GM23338 (cell line): Measurements from ENCODE around the gene HAGH. TPM values are rescaled to one million over a fixed set of nuclear protein-coding genes. Genes with fewer than 3 reads are reported as not detected.

Source experiments
- ATAC-seq: fragments of 200-7000 bp; cut with Tn5 transposase; 3 replicates; pipeline ENCODE4 v1.9.1; 2020
- DNase-seq: peaks from one replicate; pipeline ENCODE4 v3.0.0-alpha.2; 2015; ENCODE audit warnings: low spot score
- H2AFZ ChIP-seq: fragments of 200-600 bp; sonication (generic); 2 replicates; pipeline ENCODE4 v1.8.0; 2016; ENCODE audit warnings: antibody characterized with exemption, mild to moderate bottlenecking, moderate library complexity
- H3F3A ChIP-seq: fragments of 200-600 bp; sonication (generic); replicated peaks from 2 replicates; pipeline ENCODE4 v1.8.0; 2017; ENCODE audit warnings: antibody characterized with exemption, mixed run types, low read depth
- H3K27ac ChIP-seq: fragments of 200-600 bp; sonication (generic); 2 replicates; pipeline ENCODE4 v1.6.1; 2016; ENCODE audit warnings: low read depth
- H3K27me3 ChIP-seq: fragments of 200-600 bp; sonication (generic); 2 replicates; pipeline ENCODE4 v1.8.0; 2016; ENCODE audit warnings: mild to moderate bottlenecking, mixed run types, moderate library complexity; ENCODE audit not compliant: insufficient read depth
- H3K36me3 ChIP-seq: fragments of 200-600 bp; sonication (generic); 2 replicates; pipeline ENCODE4 v1.8.0; 2016; ENCODE audit warnings: mild to moderate bottlenecking; ENCODE audit not compliant: insufficient read depth
- H3K4me1 ChIP-seq: fragments of 200-600 bp; sonication (generic); 2 replicates; pipeline ENCODE4 v1.8.0; 2016; ENCODE audit warnings: mild to moderate bottlenecking, moderate library complexity; ENCODE audit not compliant: insufficient read depth
- H3K4me2 ChIP-seq: fragments of 200-600 bp; sonication (generic); 2 replicates; pipeline ENCODE4 v1.7.1; 2017; ENCODE audit warnings: mixed run types
- H3K4me3 ChIP-seq: fragments of 200-600 bp; sonication (generic); 2 replicates; pipeline ENCODE4 v1.6.1; 2016; ENCODE audit warnings: mixed run types
- H3K79me2 ChIP-seq: fragments of 200-600 bp; sonication (generic); replicated peaks from 2 replicates; pipeline ENCODE4 v1.8.0; 2017; ENCODE audit warnings: mild to moderate bottlenecking; ENCODE audit not compliant: insufficient read depth
- H3K9me2 ChIP-seq: fragments of 200-600 bp; sonication (generic); 2 replicates; pipeline ENCODE4 v1.8.0; 2017; ENCODE audit not compliant: insufficient read depth
- H4K20me1 ChIP-seq: fragments of 200-600 bp; sonication (generic); replicated peaks from 2 replicates; pipeline ENCODE4 v1.8.0; 2017; ENCODE audit warnings: mild to moderate bottlenecking; ENCODE audit not compliant: insufficient read depth
- H3K27ac Mint-ChIP-seq: 2 replicates; pipeline ENCODE4 v1.8.0; 2020; ENCODE audit warnings: inconsistent platforms, mild to moderate bottlenecking, moderate library complexity, mixed read lengths
- H3K27me3 Mint-ChIP-seq: 3 replicates; pipeline ENCODE4 v1.8.0; 2022; ENCODE audit warnings: low read depth, mild to moderate bottlenecking, moderate library complexity, mixed read lengths, inconsistent platforms; ENCODE audit not compliant: insufficient read depth, poor library complexity
- H3K36me3 Mint-ChIP-seq: 3 replicates; pipeline ENCODE4 v1.8.0; 2021; ENCODE audit warnings: low read depth, mild to moderate bottlenecking, inconsistent platforms, moderate library complexity, mixed read lengths
- H3K4me1 Mint-ChIP-seq: 3 replicates; pipeline ENCODE4 v1.8.0; 2020; ENCODE audit warnings: mild to moderate bottlenecking, inconsistent platforms, mixed read lengths
- H3K4me3 Mint-ChIP-seq: 3 replicates; pipeline ENCODE4 v1.8.0; 2021; ENCODE audit warnings: moderate library complexity, mild to moderate bottlenecking, inconsistent platforms, mixed read lengths
- H3K9me3 Mint-ChIP-seq: 3 replicates; pipeline ENCODE4 v1.8.0; 2020; ENCODE audit warnings: moderate library complexity, mild to moderate bottlenecking, inconsistent platforms, mixed read lengths
- CREB1 ChIP-seq: fragments of 250-450 bp; sonication (Bioruptor Pico); IDR thresholded peaks from 2 replicates; pipeline ENCODE4 v1.5.0; 2020; ENCODE audit warnings: low read depth, mild to moderate bottlenecking, moderate library complexity
- CTCF ChIP-seq, 2 experiments: fragments of 200-600 bp in 1 of 2; sonication (generic) in 1 of 2; conservative IDR thresholded peaks; 2 replicates each; pipeline versions ENCODE4 v1.5.1 to v1.6.1; 2016 to 2017; ENCODE audit warnings: antibody characterized with exemption in 2 of 2, low read depth in 2 of 2, mild to moderate bottlenecking in 2 of 2, moderate library complexity in 1 of 2
- ETS1 ChIP-seq: IDR thresholded peaks from 2 replicates; pipeline ENCODE4 v1.6.1; 2016; ENCODE audit warnings: antibody characterized with exemption
- EZH2 ChIP-seq: fragments of 200-600 bp; sonication (generic); IDR thresholded peaks from one replicate; pipeline ENCODE4 v1.8.0; 2017; ENCODE audit warnings: antibody characterized with exemption, mild to moderate bottlenecking, low read depth; ENCODE audit not compliant: unreplicated experiment
- EZH2phosphoT487 ChIP-seq: fragments of 200-600 bp; sonication (generic); IDR thresholded peaks from one replicate; pipeline ENCODE4 v1.8.1; 2018; ENCODE audit warnings: antibody characterized with exemption; ENCODE audit not compliant: unreplicated experiment
- POLR2AphosphoS5 ChIP-seq: IDR thresholded peaks from 2 replicates; pipeline ENCODE4 v1.6.1; 2016; ENCODE audit warnings: antibody characterized with exemption, low read depth
- STAT1 ChIP-seq: IDR thresholded peaks from one replicate; pipeline ENCODE4 v1.6.1; 2016; ENCODE audit warnings: antibody characterized with exemption; ENCODE audit not compliant: unreplicated experiment
- ZNF114 ChIP-seq: fragments of 250-450 bp; sonication (Bioruptor Pico); IDR thresholded peaks from 2 replicates; pipeline ENCODE4 v1.5.0; 2020; ENCODE audit warnings: mild to moderate bottlenecking, moderate library complexity
- ZNF331 ChIP-seq: fragments of 250-450 bp; sonication (Bioruptor Pico); IDR thresholded peaks from 2 replicates; pipeline ENCODE4 v1.5.0; 2020; ENCODE audit warnings: low read depth, mild to moderate bottlenecking, moderate library complexity
- ZNF462 ChIP-seq: fragments of 250-450 bp; sonication (Bioruptor Pico); IDR thresholded peaks from 2 replicates; pipeline ENCODE4 v1.5.0; 2020; ENCODE audit warnings: mild to moderate bottlenecking, moderate library complexity
- polyA plus RNA-seq: library from polyadenylated mRNA; unstranded; fragments of >200 nt; fragmentation: Nextera tagmentation; extraction: Ambion mirVana; gene quantifications from 2 replicates; pipeline ENCODE4 v1.2.1, GENCODE V29; 2016
- total RNA-seq: library from RNA; depleted of rRNA; stranded (reverse); fragments of >200 nt; shearing (Covaris generic); gene quantifications from 2 replicates; pipeline ENCODE4 v1.2.3, GENCODE V29; 2014

HAGH gene
- total and polyA plus RNA-seq, 2 experiments from 2014 or later, result 24.7 to 28.9 TPM

- TF ChIP-seq CTCF (conservative IDR thresholded peaks at IDR 0.05; ENCODE audit: low read depth in 2 of 2), result no peak
- no peak for TF ChIP-seq CREB1 (CRISPR knock-in tag)
- no peak for TF ChIP-seq EZH2phosphoT487
Observed at GRCh38 chr16:1762879-1763520, 63.6 kb downstream of the HAGH start (continued).

- TF ChIP-seq ZNF331 (CRISPR knock-in tag) (no peak), STAT1 (no peak), ETS1 (no peak), EZH2phosphoT487 (no peak), CTCF (conservative IDR thresholded peaks at IDR 0.05; ENCODE audit: low read depth in 2 of 2) (no peak), EZH2 (no peak), ZNF462 (no peak), ZNF114 (CRISPR knock-in tag) (no peak), POLR2AphosphoS5 (no peak)
- Histone ChIP-seq H3K79me2 (no peaks in the 10 kb centered on the region), H3K27me3 (no peaks in the 10 kb centered on the region), H3K9me2 (no peaks in the 10 kb centered on the region), H2AFZ (no peak overlapping the region), H3K4me1 (no peaks in the 10 kb centered on the region; the same call in 1 of the 2 replicates), H3K4me3 (no peak overlapping the region), H3K36me3 (no peaks in the 10 kb centered on the region), H4K20me1 (no peaks in the 10 kb centered on the region), H3K4me2 (no peak overlapping the region), H3F3A (0 out of 2 replicates have a peak, but pooled peaks cover 3% of the 10 kb centered on the region), H3K27ac (no peak overlapping the region)
- ATAC-seq, result no peak
- Mint-ChIP-seq H3K9me3 (no peaks in the 10 kb centered on the region; the same call in 2 of the 3 replicates), H3K36me3 (peaks cover 12% of the 10 kb centered on the region), H3K27ac (no peak overlapping the region), H3K27me3 (peaks cover 11% of the 10 kb centered on the region), H3K4me3 (no peak overlapping the region), H3K4me1 (no peaks in the 10 kb centered on the region)
- DNase-seq, result no peak
Observed at GRCh38 chr16:1762196-1762878, 64.3 kb downstream of the HAGH start.
